Activated CD8-positive, alpha-beta memory T cell treated with anti-CD3 and anti-CD28 coated beads for 4 hours (primary cell): ENCODE data around the gene ZFC3H1.
A peak's percentile ranks its signal among the peaks of the same experiment; 100 is the strongest.

Source experiments
- DNase-seq, 2 donors: peaks; one replicate each; pipeline ENCODE4 v3.0.0-alpha.2; 2020; ENCODE audit warnings: low read depth in 2 of 2

Gene ZFC3H1

GRCh38 chr12:71684081-71684480, 20.4 kb upstream of the ZFC3H1 start:
- no peak for DNase-seq

GRCh38 chr12:71683633-71684032, 20.0 kb upstream of the ZFC3H1 start:
- no peak for DNase-seq

- DNase-seq: no peak
These were observed 18.8 kb upstream of the ZFC3H1 start for GRCh38 chr12:71682466-71682865.

- DNase-seq: no peak
These were observed 8.2 kb upstream of the ZFC3H1 start for GRCh38 chr12:71671816-71672215.

GRCh38 chr12:71671311-71671710, 7.7 kb upstream of the ZFC3H1 start:
- no peak for DNase-seq

- DNase-seq: no peak
These were observed 2.6 kb upstream of the ZFC3H1 start for GRCh38 chr12:71666259-71666658.

GRCh38 chr12:71665090-71665463, 1.4 kb upstream of the ZFC3H1 start:
- DNase-seq: no peak

GRCh38 chr12:71664411-71665089, 902 bp upstream of the ZFC3H1 start:
- DNase-seq: no peak

- DNase-seq: peak; percentile 45 to 65
These were observed 643 bp downstream of the ZFC3H1 start for GRCh38 chr12:71662849-71663560.

GRCh38 chr12:71661977-71662530, 1.6 kb downstream of the ZFC3H1 start:
- DNase-seq: no peak

- DNase-seq: no peak
These were observed 6.9 kb downstream of the ZFC3H1 start for GRCh38 chr12:71656740-71657139.

- no peak for DNase-seq
These were observed 7.7 kb downstream of the ZFC3H1 start for GRCh38 chr12:71655907-71656306.

GRCh38 chr12:71655495-71655894, 8.2 kb downstream of the ZFC3H1 start:
- no peak for DNase-seq

- no peak for DNase-seq
These were observed 9.4 kb downstream of the ZFC3H1 start for GRCh38 chr12:71654200-71654599.

- no peak for DNase-seq
These were observed 10.5 kb downstream of the ZFC3H1 start for GRCh38 chr12:71653137-71653536.

GRCh38 chr12:71652656-71653055, 11.0 kb downstream of the ZFC3H1 start:
- DNase-seq: no peak

GRCh38 chr12:71649401-71649800, 14.2 kb downstream of the ZFC3H1 start:
- DNase-seq: no peak

GRCh38 chr12:71648537-71648936, 15.1 kb downstream of the ZFC3H1 start:
- DNase-seq: no peak

GRCh38 chr12:71646512-71646911, 17.1 kb downstream of the ZFC3H1 start:
- no peak for DNase-seq

- DNase-seq: no peak
These were observed 18.4 kb downstream of the ZFC3H1 start for GRCh38 chr12:71645268-71645667.

GRCh38 chr12:71642264-71642663, 21.4 kb downstream of the ZFC3H1 start:
- no peak for DNase-seq

GRCh38 chr12:71641390-71641789, 22.3 kb downstream of the ZFC3H1 start:
- no peak for DNase-seq

- no peak for DNase-seq
These were observed 23.3 kb downstream of the ZFC3H1 start for GRCh38 chr12:71640316-71640715.
